Adipocyte (in vitro differentiated cells): ENCODE results near the gene ASIC5.

Experiments
- DNase-seq: peaks from one replicate; pipeline ENCODE4 v3.0.0-alpha.2; 2015; ENCODE audit warnings: low read depth
- H3K27me3 ChIP-seq: replicated peaks from 2 replicates; pipeline ENCODE4 v1.7.0; 2013; ENCODE audit warnings: mild to moderate bottlenecking, low read length, moderate library complexity; ENCODE audit not compliant: control insufficient read depth, insufficient read depth
- H3K36me3 ChIP-seq: 2 replicates; pipeline ENCODE4 v1.7.0; 2013; ENCODE audit warnings: low read length, mild to moderate bottlenecking, moderate library complexity; ENCODE audit not compliant: control insufficient read depth, insufficient read depth, severe bottlenecking
- H3K4me1 ChIP-seq: 2 replicates; pipeline ENCODE4 v1.7.0; 2013; ENCODE audit warnings: mild to moderate bottlenecking, low read length, moderate library complexity; ENCODE audit not compliant: control insufficient read depth, insufficient read depth
- H3K4me3 ChIP-seq: 2 replicates; pipeline ENCODE4 v1.7.0; 2013; ENCODE audit warnings: mild to moderate bottlenecking, low read length, moderate library complexity
- H3K9ac ChIP-seq: 2 replicates; pipeline ENCODE4 v1.7.0; 2013; ENCODE audit warnings: mild to moderate bottlenecking, low read length, moderate library complexity
- H3K9me3 ChIP-seq: 2 replicates; pipeline ENCODE4 v1.7.0; 2013; ENCODE audit warnings: mild to moderate bottlenecking, low read length, moderate library complexity; ENCODE audit not compliant: control insufficient read depth

ASIC5 gene

GRCh38 chr4:155878611-155879010 is 12.5 kb upstream of the ASIC5 start:
- Histone ChIP-seq H3K36me3 (no peaks in the 10 kb centered on the region), H3K4me1 (no peaks in the 10 kb centered on the region), H3K9ac (no peak overlapping the region)

GRCh38 chr4:155877971-155878370 is 11.9 kb upstream of the ASIC5 start:
- Histone ChIP-seq H3K4me3 (no peak overlapping the region), H3K4me1 (no peaks in the 10 kb centered on the region), H3K9me3 (peaks cover 32% of the 10 kb centered on the region), H3K36me3 (no peaks in the 10 kb centered on the region), H3K9ac (no peak overlapping the region), H3K27me3 (no peaks in the 10 kb centered on the region)
- no peak for DNase-seq

More at GRCh38 chr4:155878611-155879010, 12.5 kb upstream of the ASIC5 start:
- Histone ChIP-seq H3K9me3 (peaks cover 28% of the 10 kb centered on the region), H3K27me3 (no peaks in the 10 kb centered on the region), H3K4me3 (no peak overlapping the region)
- no peak for DNase-seq

GRCh38 chr4:155875878-155876277 is 9.8 kb upstream of the ASIC5 start:
- DNase-seq, result no peak
- Histone ChIP-seq H3K9ac (no peak overlapping the region), H3K36me3 (no peaks in the 10 kb centered on the region), H3K4me3 (no peak overlapping the region), H3K27me3 (no peaks in the 10 kb centered on the region), H3K4me1 (no peaks in the 10 kb centered on the region), H3K9me3 (peaks cover 32% of the 10 kb centered on the region)

GRCh38 chr4:155855897-155856296 is 10.2 kb downstream of the ASIC5 start:
- no peaks in the 10 kb centered on the region for H3K27me3 ChIP-seq
- H3K9ac ChIP-seq, result no peak overlapping the region
- H3K36me3 ChIP-seq, result no peaks in the 10 kb centered on the region
- DNase-seq, result no peak
- H3K4me3 ChIP-seq, result no peak overlapping the region
- H3K4me1 ChIP-seq, result no peaks in the 10 kb centered on the region
- H3K9me3 ChIP-seq, result no peaks in the 10 kb centered on the region

- Histone ChIP-seq H3K27me3 (no peaks in the 10 kb centered on the region), H3K4me1 (no peaks in the 10 kb centered on the region), H3K36me3 (no peaks in the 10 kb centered on the region), H3K9ac (no peak overlapping the region), H3K9me3 (no peaks in the 10 kb centered on the region), H3K4me3 (no peak overlapping the region)
- peak; percentile 74 for DNase-seq
Measured at GRCh38 chr4:155854582-155855226, 11.4 kb downstream of the ASIC5 start.

- Histone ChIP-seq H3K4me3 (no peak overlapping the region), H3K9ac (no peak overlapping the region), H3K27me3 (no peaks in the 10 kb centered on the region), H3K9me3 (peaks cover 6% of the 10 kb centered on the region), H3K4me1 (no peaks in the 10 kb centered on the region), H3K36me3 (no peaks in the 10 kb centered on the region)
- no peak for DNase-seq
Measured at GRCh38 chr4:155853189-155853588, 12.9 kb downstream of the ASIC5 start.

GRCh38 chr4:155849042-155849441 is 17.0 kb downstream of the ASIC5 start:
- H3K36me3 ChIP-seq, result no peaks in the 10 kb centered on the region
- DNase-seq, result no peak
- no peak overlapping the region for H3K4me3 ChIP-seq
- no peaks in the 10 kb centered on the region for H3K4me1 ChIP-seq
- H3K9ac ChIP-seq, result no peak overlapping the region
- H3K9me3 ChIP-seq, result peaks cover 6% of the 10 kb centered on the region
- H3K27me3 ChIP-seq, result no peaks in the 10 kb centered on the region

- Histone ChIP-seq H3K27me3 (no peaks in the 10 kb centered on the region), H3K4me1 (no peaks in the 10 kb centered on the region), H3K9ac (no peak overlapping the region), H3K36me3 (no peaks in the 10 kb centered on the region), H3K9me3 (peaks cover 6% of the 10 kb centered on the region), H3K4me3 (no peak overlapping the region)
- no peak for DNase-seq
Measured at GRCh38 chr4:155846929-155847328, 19.1 kb downstream of the ASIC5 start.

- H3K27me3 ChIP-seq, result no peaks in the 10 kb centered on the region
- no peak overlapping the region for H3K9ac ChIP-seq
- no peaks in the 10 kb centered on the region for H3K36me3 ChIP-seq
- DNase-seq, result no peak
- no peaks in the 10 kb centered on the region for H3K9me3 ChIP-seq
- H3K4me3 ChIP-seq, result no peak overlapping the region
- no peaks in the 10 kb centered on the region for H3K4me1 ChIP-seq
Measured at GRCh38 chr4:155842080-155842479, 24.0 kb downstream of the ASIC5 start.

GRCh38 chr4:155837203-155837796 is 28.8 kb downstream of the ASIC5 start:
- Histone ChIP-seq H3K27me3 (no peaks in the 10 kb centered on the region), H3K4me1 (peaks cover 4% of the 10 kb centered on the region), H3K36me3 (no peaks in the 10 kb centered on the region), H3K9ac (no peak overlapping the region), H3K4me3 (no peak overlapping the region), H3K9me3 (no peaks in the 10 kb centered on the region)
- no peak for DNase-seq

- Histone ChIP-seq H3K9ac (no peak overlapping the region), H3K4me1 (peaks cover 4% of the 10 kb centered on the region), H3K36me3 (no peaks in the 10 kb centered on the region), H3K27me3 (no peaks in the 10 kb centered on the region), H3K4me3 (no peak overlapping the region), H3K9me3 (no peaks in the 10 kb centered on the region)
- DNase-seq, result no peak
Measured at GRCh38 chr4:155832664-155833063, 33.4 kb downstream of the ASIC5 start.

- Histone ChIP-seq H3K9me3 (no peaks in the 10 kb centered on the region), H3K27me3 (no peaks in the 10 kb centered on the region), H3K4me1 (peaks cover 4% of the 10 kb centered on the region), H3K9ac (no peak overlapping the region), H3K4me3 (no peak overlapping the region), H3K36me3 (no peaks in the 10 kb centered on the region)
- DNase-seq, result peak; percentile 86
Measured at GRCh38 chr4:155828628-155829027, 37.4 kb downstream of the ASIC5 start.
